HUES64 (cell line): ENCODE results near the gene SLTM.
A peak's percentile ranks its signal among the peaks of the same experiment; 100 is the strongest.
"Not testable (repeated sequence)": the region's sequence is repeated elsewhere in the genome, so short reads cannot be mapped to it uniquely, and the experiment has no call there.

ENCODE experiments used
- H3K27ac ChIP-seq: 2 replicates; pipeline ENCODE4 v1.7.0; 2013; ENCODE audit warnings: low read depth, low read length, inconsistent platforms
- H3K27me3 ChIP-seq: 2 replicates; pipeline ENCODE4 v1.6.1; 2013; ENCODE audit warnings: mild to moderate bottlenecking, low read length; ENCODE audit not compliant: insufficient read depth
- H3K36me3 ChIP-seq: 2 replicates; pipeline ENCODE4 v1.6.1; 2013; ENCODE audit warnings: mild to moderate bottlenecking, low read length; ENCODE audit not compliant: insufficient read depth
- H3K4me1 ChIP-seq: 2 replicates; pipeline ENCODE4 v1.6.1; 2013; ENCODE audit warnings: mild to moderate bottlenecking, low read length, moderate library complexity; ENCODE audit not compliant: insufficient read depth
- H3K4me3 ChIP-seq: 2 replicates; pipeline ENCODE4 v1.5.1; 2013; ENCODE audit warnings: mild to moderate bottlenecking, low read length, moderate library complexity
- H3K9ac ChIP-seq: 2 replicates; pipeline ENCODE4 v1.6.1; 2013; ENCODE audit warnings: mild to moderate bottlenecking, low read depth, low read length
- H3K9me3 ChIP-seq: 2 replicates; pipeline ENCODE4 v1.6.1; 2013; ENCODE audit warnings: low read depth, low read length; ENCODE audit not compliant: insufficient read depth
- WGBS: fragments of 150-250, 120-280 bp; methylation state at CpG from one replicate; pipeline ENCODE4 v1.1.7; 2013; ENCODE audit warnings: missing lambda C conversion rate; 5-methylcytosine and 5-hydroxymethylcytosine counted together

Gene SLTM

GRCh38 chr15:58842713-58843396, 90.6 kb downstream of the SLTM start:
- H3K4me1 ChIP-seq: no peaks in the 10 kb centered on the region
- WGBS: 93% methylated on average over 4 of the region's 4 CpGs
- H3K4me3 ChIP-seq: no peak overlapping the region
- H3K27me3 ChIP-seq: no peaks in the 10 kb centered on the region
- H3K9ac ChIP-seq: no peak overlapping the region
- H3K27ac ChIP-seq: no peak overlapping the region
- peaks cover 11% of the 10 kb centered on the region for H3K36me3 ChIP-seq
- H3K9me3 ChIP-seq: no peaks in the 10 kb centered on the region

- 99% methylated on average over 8 of the region's 8 CpGs for WGBS
- H3K9me3 ChIP-seq: no peaks in the 10 kb centered on the region
- no peaks in the 10 kb centered on the region for H3K27me3 ChIP-seq
- peaks cover under 1% of the 10 kb centered on the region; the same call in 1 of the 2 replicates for H3K4me1 ChIP-seq
- H3K9ac ChIP-seq: no peak overlapping the region
- no peaks in the 10 kb centered on the region for H3K36me3 ChIP-seq
- H3K4me3 ChIP-seq: no peak overlapping the region
- no peak overlapping the region for H3K27ac ChIP-seq
Measured at GRCh38 chr15:58840048-58840447, 93.4 kb downstream of the SLTM start.

- Histone ChIP-seq H3K9me3 (no peaks in the 10 kb centered on the region), H3K36me3 (no peaks in the 10 kb centered on the region), H3K27ac (no peak overlapping the region), H3K27me3 (no peaks in the 10 kb centered on the region), H3K9ac (no peak overlapping the region), H3K4me3 (no peak overlapping the region), H3K4me1 (peaks cover 6% of the 10 kb centered on the region)
- 91% methylated on average over 1 of the region's 1 CpG for WGBS
Measured at GRCh38 chr15:58839485-58839884, 94.0 kb downstream of the SLTM start.

- not testable (repeated sequence) for H3K9me3 ChIP-seq, H3K27me3 ChIP-seq, H3K36me3 ChIP-seq
- Histone ChIP-seq H3K27ac (peak overlapping the region; percentile 79; the same call in 1 of the 2 replicates), H3K4me3 (peak overlapping the region; percentile 40), H3K4me1 (peaks cover 27% of the 10 kb centered on the region), H3K9ac (peak overlapping the region; percentile 51; the same call in 1 of the 2 replicates)
- 2% methylated on average over 8 of the region's 9 CpGs for WGBS
Measured at GRCh38 chr15:58833681-58834426, 99.6 kb downstream of the SLTM start.

GRCh38 chr15:58830556-58830955, 102.9 kb downstream of the SLTM start:
- WGBS: 90% methylated on average over 2 of the region's 2 CpGs
- no peak overlapping the region for H3K27ac ChIP-seq
- H3K4me3 ChIP-seq: no peak overlapping the region
- peaks cover 13% of the 10 kb centered on the region for H3K36me3 ChIP-seq
- no peaks in the 10 kb centered on the region for H3K9me3 ChIP-seq
- H3K4me1 ChIP-seq: peaks cover 27% of the 10 kb centered on the region
- no peak overlapping the region for H3K9ac ChIP-seq
- no peaks in the 10 kb centered on the region for H3K27me3 ChIP-seq
